Measurements from ENCODE around the gene HMCN2.

GRCh38 chr9:130365323-130365721, 99.8 kb downstream of the HMCN2 start:
- TF ChIP-seq POLR2A (IDR thresholded peaks at IDR 0.05), result no peak
- no peak for TF ChIP-seq CTCF (IDR thresholded peaks at IDR 0.05)
